OCI-LY3 (cell line): Measurements from ENCODE around the gene HPS1.

ENCODE experiments used
- EZH2phosphoT487 ChIP-seq: fragments of 200-600 bp; shearing (Covaris generic); IDR thresholded peaks from 2 replicates; pipeline ENCODE4 v1.6.1; 2018; ENCODE audit warnings: antibody characterized with exemption, mixed run types, low read depth
- TF ChIP-seq, protein P1 (sequence below): fragments of 200-600, 300-600 bp; sonication (generic); IDR thresholded peaks from 2 replicates; pipeline ENCODE4 v1.5.1; 2014; ENCODE audit warnings: antibody characterized with exemption, low read length, low read depth

DNA sequence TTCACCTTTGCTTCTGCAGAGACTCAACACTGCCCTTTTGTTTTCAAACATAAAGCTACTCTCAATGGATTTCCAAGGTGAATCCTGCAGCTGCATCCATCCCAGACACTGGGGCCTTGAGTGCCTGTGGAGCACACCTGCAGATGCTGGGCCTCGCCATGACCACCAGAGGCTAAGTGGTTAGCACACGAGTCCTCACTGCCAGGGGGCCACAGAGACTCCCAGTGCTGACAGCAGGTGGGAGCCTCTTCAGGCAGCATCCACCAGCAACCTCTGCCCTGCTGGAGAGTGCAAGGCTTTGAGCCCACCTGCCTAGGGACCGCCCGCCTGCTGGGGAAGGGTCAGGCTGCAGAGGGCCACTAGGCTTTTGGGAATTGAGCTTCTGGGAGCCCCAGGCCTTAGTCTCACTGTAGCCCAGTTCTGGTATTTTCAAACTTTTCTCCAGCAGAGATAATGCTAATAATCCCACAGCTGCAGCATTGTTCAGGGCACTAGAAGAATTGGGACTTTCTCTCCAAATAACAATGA is 9.4 kb upstream of the HPS1 start:
- TF ChIP-seq, protein P1, sequence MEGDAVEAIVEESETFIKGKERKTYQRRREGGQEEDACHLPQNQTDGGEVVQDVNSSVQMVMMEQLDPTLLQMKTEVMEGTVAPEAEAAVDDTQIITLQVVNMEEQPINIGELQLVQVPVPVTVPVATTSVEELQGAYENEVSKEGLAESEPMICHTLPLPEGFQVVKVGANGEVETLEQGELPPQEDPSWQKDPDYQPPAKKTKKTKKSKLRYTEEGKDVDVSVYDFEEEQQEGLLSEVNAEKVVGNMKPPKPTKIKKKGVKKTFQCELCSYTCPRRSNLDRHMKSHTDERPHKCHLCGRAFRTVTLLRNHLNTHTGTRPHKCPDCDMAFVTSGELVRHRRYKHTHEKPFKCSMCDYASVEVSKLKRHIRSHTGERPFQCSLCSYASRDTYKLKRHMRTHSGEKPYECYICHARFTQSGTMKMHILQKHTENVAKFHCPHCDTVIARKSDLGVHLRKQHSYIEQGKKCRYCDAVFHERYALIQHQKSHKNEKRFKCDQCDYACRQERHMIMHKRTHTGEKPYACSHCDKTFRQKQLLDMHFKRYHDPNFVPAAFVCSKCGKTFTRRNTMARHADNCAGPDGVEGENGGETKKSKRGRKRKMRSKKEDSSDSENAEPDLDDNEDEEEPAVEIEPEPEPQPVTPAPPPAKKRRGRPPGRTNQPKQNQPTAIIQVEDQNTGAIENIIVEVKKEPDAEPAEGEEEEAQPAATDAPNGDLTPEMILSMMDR = no peak
- TF ChIP-seq EZH2phosphoT487 = no peak
